Cardiac ventricle fibroblast (primary cell): ENCODE results near the gene RANGAP1. TPM values are rescaled to one million over a fixed set of nuclear protein-coding genes. Genes with fewer than 3 reads are reported as not detected.

Experiments
- total RNA-seq: library from RNA; depleted of rRNA; stranded (reverse); fragments of >200 nt; gene quantifications from 2 replicates; pipeline ENCODE4 v1.2.3, GENCODE V29; 2015

The RANGAP1 gene
- total RNA-seq, result 23.7 and 26.9 TPM in 2 replicates

DNA sequence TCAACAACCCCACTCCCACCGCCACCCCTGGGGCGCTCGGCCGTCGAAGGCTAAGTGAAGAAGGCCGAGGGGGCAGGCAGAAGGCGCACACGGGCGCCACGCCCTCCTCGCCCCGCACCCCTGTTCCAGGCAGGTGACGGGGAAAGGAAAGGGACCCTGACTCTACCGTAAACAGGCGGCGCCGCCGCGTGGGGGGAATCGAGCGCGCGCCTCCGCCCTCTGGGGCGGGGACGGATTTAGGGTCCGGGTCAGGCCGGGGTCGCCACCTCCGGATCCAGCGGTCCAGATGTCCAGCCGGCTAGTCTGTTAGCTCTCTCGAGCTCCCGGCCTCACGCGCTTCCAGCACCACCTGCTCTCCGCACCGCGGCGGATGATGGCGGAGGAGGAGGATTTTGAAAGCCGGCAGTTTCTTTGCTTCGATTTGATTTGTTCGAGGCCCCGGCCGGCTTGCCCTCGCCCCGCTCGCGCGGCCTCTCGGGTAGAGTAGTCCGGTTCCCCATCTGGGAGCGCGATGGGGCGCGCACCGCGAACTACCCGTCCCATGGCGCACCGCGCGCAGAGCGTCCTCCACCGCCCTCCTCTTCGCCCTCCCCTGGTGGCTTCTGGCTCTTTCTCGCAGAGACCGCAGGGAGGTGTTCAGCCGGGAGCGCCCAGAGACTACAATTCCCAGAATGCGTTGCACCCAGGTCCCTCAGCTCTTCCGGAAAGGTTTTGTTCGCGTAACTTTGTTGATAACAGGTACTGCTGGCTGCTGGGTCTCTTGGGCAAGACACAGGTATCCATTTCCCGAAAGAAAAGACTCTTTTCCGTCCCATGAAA lies at the start of gene RANGAP1:
RANGAP1 (minus strand) TSS at position 368 of the 819 bp plus-strand sequence. CDS start 5,143 bp downstream, outside the sequence.

GRCh38 chr22:41301085-41302020 lies 15.4 kb upstream of the RANGAP1 start, which contains the start of gene ZC3H7B:
TSS of gene ZC3H7B (plus strand) at chr22:41301525. CDS start at chr22:41320661, 19,136 bp downstream.

DNA sequence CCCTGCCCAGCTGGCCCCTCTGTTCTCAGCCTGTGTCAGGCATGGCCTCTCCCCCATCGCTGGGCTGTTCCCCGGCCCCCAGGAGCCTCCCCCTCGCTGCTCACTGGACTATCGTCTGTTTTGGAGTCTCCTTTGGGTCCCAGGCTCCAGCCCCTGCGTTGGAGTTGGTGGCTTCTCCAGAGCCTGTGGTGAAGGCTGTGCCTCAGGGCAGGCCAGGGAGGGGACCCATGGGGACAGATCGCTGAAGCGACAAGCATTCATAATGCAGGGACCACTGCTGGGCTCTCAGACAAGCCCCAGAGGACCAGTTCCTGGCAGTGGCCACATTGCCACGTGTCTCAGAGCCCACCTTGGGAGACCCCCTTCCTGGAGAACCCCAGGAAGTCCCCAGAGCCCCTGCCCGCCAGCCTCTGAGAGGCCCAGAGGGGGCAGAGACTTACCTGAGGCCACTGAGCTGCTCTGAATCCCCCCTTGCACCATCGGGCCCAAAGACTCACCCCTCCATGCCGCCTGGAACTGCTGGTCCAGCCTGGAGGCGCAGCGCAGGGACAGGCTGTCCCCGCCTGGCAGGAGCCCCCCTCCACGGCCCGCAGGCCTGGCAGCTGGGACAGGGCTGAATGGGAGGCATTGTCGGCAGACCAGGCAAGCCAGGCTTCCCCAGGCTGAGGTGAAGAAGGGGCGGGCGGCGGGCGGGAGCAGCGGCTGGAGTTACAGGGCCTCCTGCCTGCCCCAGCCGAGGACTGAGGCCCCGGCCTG lies 45.4 kb downstream of the RANGAP1 start, which contains the start of gene CHADL:
CHADL (minus strand) TSS at position 555 of the 756 bp plus-strand sequence; CDS start at position 505, 50 bp downstream.

DNA sequence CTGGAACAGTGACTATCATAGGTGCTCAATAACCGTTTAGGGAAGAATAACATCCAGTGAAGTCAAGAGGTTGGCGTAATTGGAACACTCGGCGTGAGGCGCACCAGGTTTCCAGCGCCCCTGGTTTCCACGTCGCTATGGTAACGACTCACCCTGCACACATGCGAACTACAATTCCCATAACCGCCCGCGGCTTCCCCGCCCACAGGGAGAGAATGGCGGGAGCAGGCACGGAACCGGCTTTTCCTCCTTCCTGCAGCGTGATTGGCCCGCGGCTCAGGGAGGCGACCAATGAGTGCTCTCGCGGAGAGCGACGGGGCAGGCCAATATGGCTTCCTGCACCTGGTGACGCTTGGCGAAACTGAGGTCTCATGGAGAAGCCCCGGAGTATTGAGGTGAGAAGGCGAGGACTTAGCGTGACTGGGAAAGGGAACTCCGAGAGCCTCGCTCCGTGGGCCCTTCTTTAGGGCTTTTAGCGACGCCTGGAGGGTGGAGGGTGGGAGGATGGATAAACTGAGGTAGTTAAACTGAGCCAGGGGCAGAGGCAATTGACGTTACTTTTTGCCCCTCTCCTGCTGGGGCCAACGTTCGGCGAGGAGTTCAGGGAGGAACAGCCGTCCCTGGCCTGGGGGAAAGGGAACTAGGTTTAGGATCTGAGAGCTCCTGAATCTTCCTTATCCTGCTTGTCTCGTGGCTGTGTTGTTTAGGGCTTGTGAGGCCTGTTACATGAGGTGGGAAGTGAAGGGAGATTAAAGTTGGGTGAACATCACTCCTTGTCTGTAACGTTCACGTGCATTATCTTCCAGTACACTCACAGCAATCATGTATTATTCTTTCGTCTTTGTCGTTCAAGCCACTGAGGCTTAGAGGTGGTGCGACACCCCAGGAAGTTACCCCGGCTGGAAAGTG lies 80.7 kb downstream of the RANGAP1 start, which contains the start of gene L3MBTL2:
L3MBTL2 (plus strand) TSS at position 321 of the 909 bp plus-strand sequence; CDS start at position 372, 51 bp downstream.

Other genes with a start within 250 kb of the RANGAP1 start
- 32.7 and 36.6 TPM in 2 replicates for gene EP300, start 193.6 kb downstream of the RANGAP1 start, total RNA-seq
- 13.0 and 13.3 TPM in 2 replicates for gene L3MBTL2, start 80.9 kb downstream of the RANGAP1 start, total RNA-seq
- gene CHADL, start 45.3 kb downstream of the RANGAP1 start, total RNA-seq, result 0.12 and 0.83 TPM in 2 replicates
- 34.7 and 37.6 TPM in 2 replicates for gene ZC3H7B, start 15.3 kb upstream of the RANGAP1 start, total RNA-seq
- 9.9 and 10.3 TPM in 2 replicates for gene TEF, start 95.8 kb upstream of the RANGAP1 start, total RNA-seq
- gene TOB2, start 160.6 kb upstream of the RANGAP1 start, total RNA-seq, result 38.7 and 42.7 TPM in 2 replicates
- gene PHF5A, start 182.5 kb upstream of the RANGAP1 start, total RNA-seq, result 28.1 and 30.6 TPM in 2 replicates
- gene ACO2, start 182.9 kb upstream of the RANGAP1 start, total RNA-seq, result 51.5 and 60.7 TPM in 2 replicates